GM12878 (cell line): ENCODE results near the gene NCAPD2. TPM values are rescaled to one million over a fixed set of nuclear protein-coding genes. Genes with fewer than 3 reads are reported as not detected.

Experiments used
- ATF3 ChIP-seq: IDR thresholded peaks from 2 replicates; pipeline ENCODE4 v1.6.1; 2011; ENCODE audit warnings: low read depth, mild to moderate bottlenecking, low read length, moderate library complexity, borderline replicate concordance; ENCODE audit errors: extremely low read depth
- CBX3 ChIP-seq: fragments of 200-600 bp; sonication (generic); IDR thresholded peaks from 2 replicates; pipeline ENCODE4 v1.6.1; 2016; ENCODE audit warnings: low read depth, borderline replicate concordance
- CUX1 ChIP-seq: IDR thresholded peaks from 2 replicates; pipeline ENCODE4 v1.6.1; 2012; ENCODE audit warnings: improper control_type of control experiment, low read depth, low read length; ENCODE audit not compliant: insufficient replicate concordance
- EGR1 ChIP-seq, 2 experiments: IDR thresholded peaks; 1 replicate in 1 of 2; 2 replicates in 1 of 2; pipeline ENCODE4 v1.6.1; 2011 to 2012; ENCODE audit warnings: low read depth in 2 of 2, low read length in 2 of 2, borderline replicate concordance in 1 of 2, mild to moderate bottlenecking in 1 of 2, moderate library complexity in 1 of 2
- FOS ChIP-seq: IDR thresholded peaks from 3 replicates; pipeline ENCODE4 v1.6.1; 2011; ENCODE audit warnings: borderline replicate concordance; ENCODE audit not compliant: insufficient read length; ENCODE audit errors: extremely low read depth
- IKZF2 ChIP-seq, 2 experiments: fragments of 450-650 bp; IDR thresholded peaks; 2 replicates each; pipeline ENCODE4 v1.6.1; 2017; ENCODE audit warnings: mild to moderate bottlenecking in 2 of 2, moderate library complexity in 2 of 2
- IRF3 ChIP-seq: fragments of 450-650 bp; IDR thresholded peaks from 2 replicates; pipeline ENCODE4 v1.6.1; 2014; ENCODE audit warnings: mild to moderate bottlenecking
- IRF5 ChIP-seq: fragments of 450-650 bp; IDR thresholded peaks from 2 replicates; pipeline ENCODE4 v1.6.1; 2017; ENCODE audit warnings: borderline replicate concordance
- MTA3 ChIP-seq: IDR thresholded peaks from 2 replicates; pipeline ENCODE4 v1.6.1; 2012; ENCODE audit warnings: low read length, inconsistent platforms, borderline replicate concordance
- MYB ChIP-seq: fragments of 150-350 bp; IDR thresholded peaks from 2 replicates; pipeline ENCODE4 v1.6.1; 2014; ENCODE audit warnings: mild to moderate bottlenecking, low read depth, low read length, borderline replicate concordance
- NKRF ChIP-seq: fragments of 450-650 bp; conservative IDR thresholded peaks from 2 replicates; pipeline ENCODE4 v1.6.1; 2017; ENCODE audit warnings: mild to moderate bottlenecking, moderate library complexity
- POLR2A ChIP-seq: IDR thresholded peaks from 2 replicates; pipeline ENCODE4 v1.6.1; 2011; ENCODE audit warnings: low read depth, mild to moderate bottlenecking, low read length
- SIN3A ChIP-seq: IDR thresholded peaks from 2 replicates; pipeline ENCODE4 v1.6.1; 2012; ENCODE audit warnings: low read depth, low read length, improper control_type of control experiment
- SP1 ChIP-seq: IDR thresholded peaks from one replicate; pipeline ENCODE4 v1.6.1; 2011; ENCODE audit warnings: low read depth, low read length
- ZBTB11 ChIP-seq: fragments of 450-650 bp; formaldehyde crosslinking; IDR thresholded peaks from 2 replicates; pipeline ENCODE4 v1.5.0; 2022; ENCODE audit warnings: mild to moderate bottlenecking, missing genetic modification characterization
- polyA plus RNA-seq, 11 experiments: library from polyadenylated mRNA; depleted of rRNA in 4 of 11; unstranded in 6 of 11; stranded (reverse) in 5 of 11; fragments of >200 nt; fragmentation: Nextera tagmentation in 4 of 11; fragmentation: Illumina TruSeq in 1 of 11; extraction: Ambion mirVana in 4 of 11; extraction: Trizol in 1 of 11; gene quantifications; 1 replicate in 1 of 11; 2 replicates in 10 of 11; pipeline versions ENCODE4 v1.2.1 to v1.2.3, GENCODE V29; 2011 to 2016; ENCODE audit warnings: inconsistent platforms in 2 of 11, missing spikeins in 2 of 11, low read depth in 1 of 11
- total RNA-seq, 4 experiments: library from RNA; depleted of rRNA in 3 of 4; stranded (reverse); fragments of >200 nt in 3 of 4; fragmentation: Illumina TruSeq in 1 of 4; extraction: Trizol in 1 of 4; gene quantifications; 2 replicates each; pipeline versions ENCODE4 v1.2.1 to v1.2.3, GENCODE V29; 2013 to 2021

Gene NCAPD2
- total and polyA plus RNA-seq, 10 of the 15 experiments (the other 5 are each of a cell fraction or from before 2014, with no cell fraction given), result 24.2 to 160 (median 110) TPM

- TF ChIP-seq IRF5 (no peak), CBX3 (no peak), ZBTB11 (CRISPR knock-in tag) (peak; percentile 82), MTA3 (peak; percentile 79; the same call in 1 of the 2 replicates), FOS (no peak), POLR2A (peak; percentile 87), ATF3 (no peak), IKZF2 (IDR thresholded peaks at IDR 0.05) (no peak; a peak in 1 of 4 replicates), EGR1 (IDR thresholded peaks at IDR 0.05; ENCODE audit: borderline replicate concordance in 1 of 2, low read depth in 2 of 2, low read length in 2 of 2) (peak in 1 of 2 experiments; percentile 93; a peak in 2 of 3 replicates), IRF3 (no peak; the same call in 1 of the 2 replicates), CUX1 (no peak), SP1 (peak; percentile 56), MYB (no peak), NKRF (0 out of 2 replicates have a peak, but pooled peaks have one; percentile 41), SIN3A (no peak)
Measured at GRCh38 chr12:6492838-6493496, 935 bp upstream of the NCAPD2 start, which contains the start of gene MRPL51 (continued).
